ENCODE results near the gene PLEKHA3.

PLEKHA3 gene

GRCh38 chr2:178480227-178481181 is at the start of gene PLEKHA3:
PLEKHA3 (plus strand) TSS chr2:178480457; CDS start chr2:178480870, 413 bp downstream.
- peak within 1 kb of the TSS; percentile 92 for H3K4me3 ChIP-seq (replicated peaks; ENCODE audit: low read depth, low read length)
- no peaks in the 10 kb centered on the region for H3K36me3 ChIP-seq (ENCODE audit: control insufficient read depth, insufficient read depth, low read length)
- H3K27me3 ChIP-seq (replicated peaks; ENCODE audit: control insufficient read depth, insufficient read depth, low read length), result no peaks in the 10 kb centered on the region
- DNase-seq (ENCODE audit: extremely low read depth, insufficient read length), result peak; percentile 91
- TF ChIP-seq CTCF (IDR thresholded peaks at IDR 0.05; ENCODE audit: insufficient read depth, low read length, poor library complexity, severe bottlenecking), result no peak

- TF ChIP-seq CTCF (IDR thresholded peaks at IDR 0.05; ENCODE audit: insufficient read depth, low read length, poor library complexity, severe bottlenecking), result no peak
- H3K36me3 ChIP-seq (ENCODE audit: control insufficient read depth, insufficient read depth, low read length), result peaks cover 10% of the 10 kb centered on the region
Observed at GRCh38 chr2:178436662-178437061, 43.6 kb upstream of the PLEKHA3 start.

GRCh38 chr2:178441426-178441825 is 38.8 kb upstream of the PLEKHA3 start:
- no peak overlapping the region for H3K4me3 ChIP-seq (replicated peaks; ENCODE audit: low read depth, low read length)
- H3K27me3 ChIP-seq (replicated peaks; ENCODE audit: control insufficient read depth, insufficient read depth, low read length), result no peaks in the 10 kb centered on the region
- TF ChIP-seq CTCF (IDR thresholded peaks at IDR 0.05; ENCODE audit: insufficient read depth, low read length, poor library complexity, severe bottlenecking), result no peak
- H3K36me3 ChIP-seq (ENCODE audit: control insufficient read depth, insufficient read depth, low read length), result peaks cover 5% of the 10 kb centered on the region
- no peak for DNase-seq (ENCODE audit: extremely low read depth, insufficient read length)

More at GRCh38 chr2:178436662-178437061, 43.6 kb upstream of the PLEKHA3 start:
- Histone ChIP-seq H3K4me3 (replicated peaks; ENCODE audit: low read depth, low read length) (no peak overlapping the region), H3K27me3 (replicated peaks; ENCODE audit: control insufficient read depth, insufficient read depth, low read length) (no peaks in the 10 kb centered on the region)
- DNase-seq (ENCODE audit: extremely low read depth, insufficient read length), result no peak

- TF ChIP-seq CTCF (IDR thresholded peaks at IDR 0.05; ENCODE audit: insufficient read depth, low read length, poor library complexity, severe bottlenecking), result no peak
- Histone ChIP-seq H3K4me3 (replicated peaks; ENCODE audit: low read depth, low read length) (peak overlapping the region; percentile 91), H3K27me3 (replicated peaks; ENCODE audit: control insufficient read depth, insufficient read depth, low read length) (no peaks in the 10 kb centered on the region), H3K36me3 (ENCODE audit: control insufficient read depth, insufficient read depth, low read length) (no peaks in the 10 kb centered on the region; the same call in 1 of the 2 replicates)
- peak; percentile 12 for DNase-seq (ENCODE audit: extremely low read depth, insufficient read length)
Observed at GRCh38 chr2:178448968-178449661, 31.1 kb upstream of the PLEKHA3 start.

- no peaks in the 10 kb centered on the region; the same call in 1 of the 2 replicates for H3K36me3 ChIP-seq (ENCODE audit: control insufficient read depth, insufficient read depth, low read length)
- no peak for TF ChIP-seq CTCF (IDR thresholded peaks at IDR 0.05; ENCODE audit: insufficient read depth, low read length, poor library complexity, severe bottlenecking)
- no peak for DNase-seq (ENCODE audit: extremely low read depth, insufficient read length)
- peak overlapping the region; percentile 91 for H3K4me3 ChIP-seq (replicated peaks; ENCODE audit: low read depth, low read length)
- H3K27me3 ChIP-seq (replicated peaks; ENCODE audit: control insufficient read depth, insufficient read depth, low read length), result no peaks in the 10 kb centered on the region
Observed at GRCh38 chr2:178449700-178450523, 30.3 kb upstream of the PLEKHA3 start.

Measured in GM06990 (cell line).